ENCODE data around the gene FBXO21.

DNA sequence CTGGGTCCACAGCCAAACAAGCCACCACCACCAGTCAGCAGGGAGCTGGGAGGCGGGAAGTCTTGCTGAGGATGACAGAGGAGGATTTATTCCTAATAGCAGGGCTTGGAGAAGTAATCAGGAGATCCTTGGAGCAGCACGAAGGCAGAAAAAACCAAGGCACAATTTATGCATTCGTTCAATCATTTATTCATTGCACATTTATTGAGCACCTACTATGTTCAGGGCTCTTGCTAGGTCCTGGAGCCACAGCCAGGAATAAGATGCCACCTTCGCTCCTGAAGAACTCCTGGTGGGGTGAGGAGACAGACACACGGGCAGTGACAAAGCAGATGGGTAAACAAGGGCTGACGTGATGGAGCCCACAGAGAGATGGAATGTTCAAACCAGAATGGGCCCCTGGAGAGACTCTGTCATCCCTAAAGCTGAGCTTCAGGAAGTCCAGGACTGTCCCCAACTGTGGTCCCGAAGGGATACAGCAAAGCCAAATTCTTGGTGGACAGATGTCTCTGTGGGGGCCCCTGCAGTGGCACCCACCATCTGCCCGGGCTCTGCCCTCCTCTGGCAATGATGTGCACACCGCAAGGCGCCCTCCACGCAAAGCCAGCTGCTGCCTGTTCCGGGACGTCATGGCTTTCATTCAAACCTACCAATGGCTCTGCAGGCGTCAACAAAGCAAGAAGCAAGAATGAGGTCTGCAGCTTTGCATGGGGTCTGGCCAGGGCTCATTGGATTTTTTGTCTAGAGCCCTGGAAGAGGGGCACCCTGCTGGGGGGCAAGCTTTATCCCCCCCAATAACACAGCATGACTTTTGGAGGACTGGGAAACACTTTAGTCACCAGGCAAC, 88.1 kb downstream of the FBXO21 start:
- TF ChIP-seq, protein P1, sequence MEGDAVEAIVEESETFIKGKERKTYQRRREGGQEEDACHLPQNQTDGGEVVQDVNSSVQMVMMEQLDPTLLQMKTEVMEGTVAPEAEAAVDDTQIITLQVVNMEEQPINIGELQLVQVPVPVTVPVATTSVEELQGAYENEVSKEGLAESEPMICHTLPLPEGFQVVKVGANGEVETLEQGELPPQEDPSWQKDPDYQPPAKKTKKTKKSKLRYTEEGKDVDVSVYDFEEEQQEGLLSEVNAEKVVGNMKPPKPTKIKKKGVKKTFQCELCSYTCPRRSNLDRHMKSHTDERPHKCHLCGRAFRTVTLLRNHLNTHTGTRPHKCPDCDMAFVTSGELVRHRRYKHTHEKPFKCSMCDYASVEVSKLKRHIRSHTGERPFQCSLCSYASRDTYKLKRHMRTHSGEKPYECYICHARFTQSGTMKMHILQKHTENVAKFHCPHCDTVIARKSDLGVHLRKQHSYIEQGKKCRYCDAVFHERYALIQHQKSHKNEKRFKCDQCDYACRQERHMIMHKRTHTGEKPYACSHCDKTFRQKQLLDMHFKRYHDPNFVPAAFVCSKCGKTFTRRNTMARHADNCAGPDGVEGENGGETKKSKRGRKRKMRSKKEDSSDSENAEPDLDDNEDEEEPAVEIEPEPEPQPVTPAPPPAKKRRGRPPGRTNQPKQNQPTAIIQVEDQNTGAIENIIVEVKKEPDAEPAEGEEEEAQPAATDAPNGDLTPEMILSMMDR (IDR thresholded peaks at IDR 0.05; ENCODE audit: insufficient read depth, low read length, poor library complexity, severe bottlenecking): no peak
- TF ChIP-seq EZH2phosphoT487 (conservative IDR thresholded peaks at IDR 0.05; ENCODE audit: low read length): no peak
